H1 (cell line): ENCODE results near the gene TXNRD3. TPM values are rescaled to one million over a fixed set of nuclear protein-coding genes. Genes with fewer than 3 reads are reported as not detected.

Source experiments
- CTCF ChIA-PET: fragments of 300-600 bp; sonication (Branson Sonifier 250); formaldehyde crosslinking; loops from one replicate; lab custom pipeline; 2021; ENCODE audit not compliant: partially characterized antibody; lab: Charles Lee
- POLR2A ChIA-PET: fragments of 300-600 bp; sonication (Branson Sonifier 250); formaldehyde crosslinking; loops from one replicate; lab custom pipeline; 2021; ENCODE audit warnings: inconsistent platforms; ENCODE audit not compliant: partially characterized antibody; lab: Charles Lee
- DNase-seq, 2 experiments: peaks; one replicate each; pipeline versions ENCODE4 v3.0.0 to v3.0.0-alpha.2; 2010 to 2022; ENCODE audit warnings: low spot score in 2 of 2, low read depth in 1 of 2, mixed read lengths in 1 of 2
- FAIRE-seq: peaks from 2 replicates; lab custom pipeline; 2011; peaks lifted over from hg19 to GRCh38; lab: Jason Lieb, UNC
- H2AFZ ChIP-seq: 2 replicates; pipeline ENCODE4 v1.8.1; 2012; ENCODE audit warnings: low read length, inconsistent platforms
- H2AK5ac ChIP-seq: 2 replicates; pipeline ENCODE4 v1.6.1; 2013; ENCODE audit warnings: low read depth, low read length
- H2BK120ac ChIP-seq: replicated peaks from 2 replicates; pipeline ENCODE3; 2013; ENCODE audit warnings: low read depth, low read length, inconsistent platforms
- H2BK12ac ChIP-seq: 2 replicates; pipeline ENCODE4 v1.6.1; 2013; ENCODE audit warnings: low read depth, low read length
- H2BK15ac ChIP-seq: 2 replicates; pipeline ENCODE4 v1.6.1; 2013; ENCODE audit warnings: low read length
- H2BK20ac ChIP-seq: 2 replicates; pipeline ENCODE4 v1.6.1; 2013; ENCODE audit warnings: low read length
- H2BK5ac ChIP-seq: 2 replicates; pipeline ENCODE4 v1.6.1; 2013; ENCODE audit warnings: low read depth, low read length
- H3K14ac ChIP-seq: 2 replicates; pipeline ENCODE4 v1.6.1; 2013; ENCODE audit warnings: inconsistent platforms; ENCODE audit not compliant: insufficient read length
- H3K18ac ChIP-seq: 2 replicates; pipeline ENCODE4 v1.6.1; 2013; ENCODE audit warnings: low read length; ENCODE audit errors: extremely low read depth
- H3K23ac ChIP-seq: 2 replicates; pipeline ENCODE4 v1.6.1; 2013; ENCODE audit warnings: inconsistent platforms; ENCODE audit not compliant: insufficient read length
- H3K23me2 ChIP-seq: 2 replicates; pipeline ENCODE4 v1.6.1; 2013; ENCODE audit warnings: low read depth, low read length
- H3K27ac ChIP-seq: 2 replicates; pipeline ENCODE4 v1.6.1; 2011; ENCODE audit warnings: low read depth, low read length, inconsistent platforms
- H3K27me3 ChIP-seq, 4 experiments: replicated peaks in 1 of 4; 1 replicate in 1 of 4; 2 replicates in 3 of 4; pipeline versions ENCODE4 v1.6.1 to v1.8.1; 2011 to 2013; ENCODE audit warnings: low read length in 3 of 4, mild to moderate bottlenecking in 3 of 4, inconsistent platforms in 2 of 4, mixed read lengths in 2 of 4, moderate library complexity in 1 of 4; ENCODE audit not compliant: control insufficient read depth in 3 of 4, insufficient read depth in 3 of 4; ENCODE audit errors: extremely low read depth in 1 of 4
- H3K36me3 ChIP-seq, 4 experiments: 2 replicates each; pipeline versions ENCODE4 v1.6.1 to v1.8.1; 2011 to 2013; ENCODE audit warnings: mild to moderate bottlenecking in 4 of 4, low read length in 3 of 4, moderate library complexity in 2 of 4, control low read depth in 1 of 4, inconsistent platforms in 1 of 4; ENCODE audit not compliant: insufficient read depth in 4 of 4, control insufficient read depth in 2 of 4
- H3K4ac ChIP-seq: replicated peaks from 2 replicates; pipeline ENCODE3; 2013; ENCODE audit warnings: low read length, low read depth, mixed read lengths, inconsistent platforms; ENCODE audit not compliant: insufficient read length
- H3K4me1 ChIP-seq, 4 experiments: replicated peaks in 1 of 4; 1 replicate in 1 of 4; 2 replicates in 3 of 4; pipeline versions ENCODE4 v1.6.1 to v1.8.1; 2011 to 2013; ENCODE audit warnings: low read length in 3 of 4, inconsistent platforms in 2 of 4, mixed read lengths in 1 of 4; ENCODE audit not compliant: insufficient read depth in 4 of 4, control insufficient read depth in 3 of 4
- H3K4me2 ChIP-seq, 2 experiments: 2 replicates each; pipeline versions ENCODE4 v1.6.1 to v1.8.1; 2011 to 2013; ENCODE audit warnings: low read depth in 2 of 2, low read length in 2 of 2, control low read depth in 1 of 2, inconsistent platforms in 1 of 2, mild to moderate bottlenecking in 1 of 2; ENCODE audit not compliant: insufficient read depth in 1 of 2
- H3K4me3 ChIP-seq, 4 experiments: fragments of 200-600, 300-600 bp in 1 of 4; sonication (generic), shearing (Covaris generic), sonication (Bioruptor Twin) in 1 of 4; 2 replicates each; pipeline versions ENCODE4 v1.5.1 to v1.8.1; 2011 to 2016; ENCODE audit warnings: low read length in 4 of 4, low read depth in 3 of 4, control low read depth in 2 of 4, inconsistent platforms in 2 of 4, mild to moderate bottlenecking in 2 of 4, mixed read lengths in 1 of 4, moderate library complexity in 1 of 4; ENCODE audit not compliant: insufficient read depth in 2 of 4; ENCODE audit errors: extremely low read depth in 1 of 4
- H3K56ac ChIP-seq: replicated peaks from 2 replicates; pipeline ENCODE3; 2013; ENCODE audit warnings: low read depth, mild to moderate bottlenecking, mixed read lengths, low read length, inconsistent platforms; ENCODE audit not compliant: insufficient read length
- H3K79me1 ChIP-seq: 2 replicates; pipeline ENCODE4 v1.6.1; 2013; ENCODE audit warnings: low read depth, low read length, control low read depth
- H3K79me2 ChIP-seq, 2 experiments: 2 replicates each; pipeline versions ENCODE4 v1.6.1 to v1.8.1; 2012 to 2013; ENCODE audit warnings: low read length in 2 of 2, mild to moderate bottlenecking in 2 of 2, inconsistent platforms in 1 of 2; ENCODE audit not compliant: insufficient read depth in 2 of 2, control insufficient read depth in 1 of 2
- H3K9ac ChIP-seq, 4 experiments: replicated peaks in 1 of 4; 1 replicate in 1 of 4; 2 replicates in 3 of 4; pipeline versions ENCODE4 v1.6.1 to v1.8.1; 2011 to 2013; ENCODE audit warnings: low read depth in 3 of 4, low read length in 3 of 4, control low read depth in 2 of 4, mild to moderate bottlenecking in 2 of 4, moderate library complexity in 2 of 4, inconsistent platforms in 1 of 4; ENCODE audit errors: extremely low read depth in 1 of 4
- H3K9me3 ChIP-seq, 2 experiments: 2 replicates each; pipeline versions ENCODE4 v1.6.1 to v1.8.1; 2012 to 2013; ENCODE audit warnings: mild to moderate bottlenecking in 2 of 2, moderate library complexity in 2 of 2, control low read depth in 1 of 2, inconsistent platforms in 1 of 2, low read depth in 1 of 2, low read length in 1 of 2, mixed read lengths in 1 of 2; ENCODE audit not compliant: insufficient read depth in 2 of 2
- H4K20me1 ChIP-seq, 2 experiments: replicated peaks in 1 of 2; 2 replicates each; pipeline versions ENCODE3 to v1.8.1; 2011 to 2013; ENCODE audit warnings: inconsistent platforms in 2 of 2, low read length in 2 of 2, mild to moderate bottlenecking in 1 of 2; ENCODE audit not compliant: insufficient read depth in 2 of 2, control insufficient read depth in 1 of 2
- H4K5ac ChIP-seq: 2 replicates; pipeline ENCODE4 v1.6.1; 2013; ENCODE audit warnings: low read length, low read depth, mixed read lengths, inconsistent platforms; ENCODE audit not compliant: insufficient read length
- H4K8ac ChIP-seq: 2 replicates; pipeline ENCODE4 v1.8.0; 2013; ENCODE audit warnings: mild to moderate bottlenecking, moderate library complexity, low read length, inconsistent platforms; ENCODE audit not compliant: insufficient read depth; ENCODE audit errors: extremely low read depth
- H4K91ac ChIP-seq: replicated peaks from 2 replicates; pipeline ENCODE3; 2013; ENCODE audit warnings: low read length, mixed read lengths, inconsistent platforms; ENCODE audit not compliant: insufficient read length
- BCL11A ChIP-seq, 2 experiments: IDR thresholded peaks; one replicate each; pipeline ENCODE4 v1.6.1; 2011; ENCODE audit warnings: low read depth in 2 of 2, low read length in 2 of 2, mild to moderate bottlenecking in 2 of 2
- CHD2 ChIP-seq: IDR thresholded peaks from 2 replicates; pipeline ENCODE4 v1.6.1; 2012; ENCODE audit warnings: low read length, improper control_type of control experiment
- CREB1 ChIP-seq: IDR thresholded peaks from 2 replicates; pipeline ENCODE4 v1.6.1; 2012; ENCODE audit warnings: inconsistent platforms
- CTBP2 ChIP-seq: IDR thresholded peaks from 2 replicates; pipeline ENCODE4 v1.7.0; 2011; ENCODE audit warnings: borderline replicate concordance, mild to moderate bottlenecking, moderate library complexity, mixed read lengths, low read length; ENCODE audit not compliant: insufficient read depth, insufficient read length
- HDAC6 ChIP-seq: IDR thresholded peaks from one replicate; pipeline ENCODE4 v1.7.1; 2012; ENCODE audit warnings: low read depth, mild to moderate bottlenecking, inconsistent platforms, low read length, moderate library complexity
- POLR2A ChIP-seq, 2 experiments: IDR thresholded peaks; 1 replicate in 1 of 2; 2 replicates in 1 of 2; pipeline ENCODE4 v1.6.1; 2011; ENCODE audit warnings: low read depth in 2 of 2, low read length in 2 of 2, mild to moderate bottlenecking in 2 of 2; ENCODE audit errors: control extremely low read depth in 1 of 2
- POLR2AphosphoS5 ChIP-seq: IDR thresholded peaks from 2 replicates; pipeline ENCODE4 v1.6.1; 2011; ENCODE audit warnings: low read depth, low read length
- SAP30 ChIP-seq: fragments of 300-600 bp; sonication (generic); IDR thresholded peaks from 2 replicates; pipeline ENCODE4 v1.7.1; 2012; ENCODE audit warnings: low read length, moderate library complexity, mild to moderate bottlenecking, inconsistent platforms; ENCODE audit not compliant: insufficient read depth, insufficient replicate concordance
- SIRT6 ChIP-seq: IDR thresholded peaks from one replicate; pipeline ENCODE4 v1.7.1; 2012; ENCODE audit warnings: low read length, inconsistent platforms
- SRF ChIP-seq: IDR thresholded peaks from 2 replicates; pipeline ENCODE4 v1.6.1; 2011; ENCODE audit warnings: mild to moderate bottlenecking, low read depth, low read length, moderate library complexity
- USF2 ChIP-seq: IDR thresholded peaks from 2 replicates; pipeline ENCODE4 v1.6.1; 2011; ENCODE audit warnings: low read length, improper control_type of control experiment
- YY1 ChIP-seq: IDR thresholded peaks from 2 replicates; pipeline ENCODE4 v1.6.1; 2011; ENCODE audit warnings: low read depth, mild to moderate bottlenecking, low read length
- WGBS, 2 experiments: shearing (Covaris generic) in 1 of 2; methylation state at CpG; one replicate each; pipeline versions ENCODE4 v1.1.6 to v1.1.7; 2013 to 2015; ENCODE audit warnings: low lambda C conversion rate in 2 of 2, mixed read lengths in 2 of 2, inconsistent platforms in 1 of 2, low coverage in 1 of 2, missing lambda C conversion rate in 1 of 2; ENCODE audit not compliant: insufficient replicate concordance in 2 of 2, insufficient coverage in 1 of 2, insufficient read length in 1 of 2; ENCODE audit errors: extremely low coverage in 1 of 2, missing lambda C conversion rate in 1 of 2; 5-methylcytosine and 5-hydroxymethylcytosine counted together
- polyA plus RNA-seq, 7 experiments: library from polyadenylated mRNA; depleted of rRNA in 3 of 7; stranded (reverse) in 5 of 7; unstranded in 2 of 7; fragments of >200 nt in 5 of 7; fragments of 200-250 nt in 2 of 7; gene quantifications; 1 replicate in 5 of 7; 2 replicates in 1 of 7; 4 replicates in 1 of 7; pipeline versions ENCODE4 v1.2.1 to v1.2.3, GENCODE V29; 2011 to 2013; ENCODE audit warnings: missing spikeins in 2 of 7, mixed read lengths in 2 of 7
- total RNA-seq: library from RNA; stranded (reverse); fragmentation: NEBNext Ultra II Directional; extraction: Animal tissue kit (Norgen Biotek cat#: 25700); gene quantifications from 2 replicates; pipeline ENCODE4 v1.2.1, GENCODE V29; 2021

Gene TXNRD3
- total and polyA plus RNA-seq, 2 of the 8 experiments (the other 6 are each of a cell fraction or from before 2014, with no cell fraction given): 3.4 to 4.3 TPM

GRCh38 chr3:126672340-126672739, 17.4 kb upstream of the TXNRD3 start:
- H2AFZ ChIP-seq: no peak overlapping the region
- H4K20me1 ChIP-seq: no peaks in the 10 kb centered on the region
- H3K23ac ChIP-seq: no peak overlapping the region
- H2BK120ac ChIP-seq: no peak overlapping the region
- no peak overlapping the region for H3K4ac ChIP-seq
- peak overlapping the region; percentile 19; the same call in 1 of the 2 replicates for H4K8ac ChIP-seq
- no peak overlapping the region for H2AK5ac ChIP-seq
- no peak overlapping the region for H4K5ac ChIP-seq
- peaks cover 0 to 7% of the 10 kb centered on the region in 2 experiments; a peak in 2 of 4 replicates for H3K9me3 ChIP-seq
- POLR2A ChIA-PET: no interaction called here
- H3K27ac ChIP-seq: no peak overlapping the region
- no peak overlapping the region for H3K4me3 ChIP-seq
- H3K4me1 ChIP-seq: no peaks in the 10 kb centered on the region; a peak in 1 of 7 replicates
- no peaks in the 10 kb centered on the region for H3K36me3 ChIP-seq
- H3K27me3 ChIP-seq: peaks cover 0 to under 1% (median 0%) of the 10 kb centered on the region in 4 experiments; a peak in 2 of 7 replicates
- H3K79me1 ChIP-seq: no peaks in the 10 kb centered on the region
- DNase-seq: no peak
- no peak overlapping the region for H3K4me2 ChIP-seq
- no peak for FAIRE-seq
- CTCF ChIA-PET: interaction anchor here (1.6 kb wide), 1 partner anchor 12 kb away, joined by 9 read pairs; no protein-coding TSS in a partner anchor
- 85% methylated on average over 4 of the region's 7 CpGs; no CpG with 5 or more reads in 1 of the 2 experiments for WGBS, 2 experiments
- no peak overlapping the region for H3K9ac ChIP-seq
- H2BK20ac ChIP-seq: no peak overlapping the region
- no peak overlapping the region for H2BK15ac ChIP-seq
- H3K14ac ChIP-seq: no peak overlapping the region
- no peaks in the 10 kb centered on the region for H3K23me2 ChIP-seq
- H3K56ac ChIP-seq: no peak overlapping the region
- no peaks in the 10 kb centered on the region for H3K79me2 ChIP-seq
- H2BK12ac ChIP-seq: no peak overlapping the region
- no peak overlapping the region for H2BK5ac ChIP-seq
- H4K91ac ChIP-seq: no peak overlapping the region
- no peak overlapping the region for H3K18ac ChIP-seq
- TF ChIP-seq CTBP2 (no peak), SIRT6 (no peak), POLR2A (IDR thresholded peaks at IDR 0.05; ENCODE audit: control extremely low read depth in 1 of 2, low read depth in 2 of 2, low read length in 2 of 2) (no peak), SRF (no peak), HDAC6 (no peak), YY1 (no peak), USF2 (no peak), CREB1 (no peak), POLR2AphosphoS5 (no peak), CHD2 (no peak), BCL11A (IDR thresholded peaks at IDR 0.05; ENCODE audit: low read depth in 2 of 2, low read length in 2 of 2) (no peak), SAP30 (no peak)
